AG04450 (cell line): ENCODE measurements around the gene NANOS3. TPM values are rescaled to one million over a fixed set of nuclear protein-coding genes. Genes with fewer than 3 reads are reported as not detected.
A peak's percentile ranks its signal among the peaks of the same experiment; 100 is the strongest.

Experiments used
- CTCF ChIA-PET: fragments of 300-600, 350-600 bp; formaldehyde crosslinking; extraction: SDS; loops from one replicate; lab custom pipeline; 2022; ENCODE audit warnings: antibody characterized with exemption, inconsistent platforms; lab: Charles Lee
- POLR2A ChIA-PET: fragments of 350-600 bp; formaldehyde crosslinking; extraction: SDS; loops from one replicate; lab custom pipeline; 2021; ENCODE audit warnings: antibody characterized with exemption, inconsistent platforms; lab: Yijun Ruan, JAX
- DNase-seq: peaks from one replicate; pipeline ENCODE4 v3.0.0-alpha.2; 2011; ENCODE audit warnings: low read depth, low spot score
- H3K27ac ChIP-seq: one replicate; pipeline ENCODE4 v1.5.1; 2012; ENCODE audit warnings: low read depth, low read length, control low read depth
- H3K27me3 ChIP-seq: one replicate; pipeline ENCODE4 v1.6.0; 2012; ENCODE audit warnings: low read length; ENCODE audit not compliant: control insufficient read depth, insufficient read depth
- H3K4me3 ChIP-seq: 2 replicates; pipeline ENCODE4 v1.5.1; 2011; ENCODE audit warnings: mild to moderate bottlenecking, low read depth, low read length, control low read depth
- H3K9me3 ChIP-seq: 2 replicates; pipeline ENCODE4 v1.5.1; 2012; ENCODE audit warnings: low read length; ENCODE audit not compliant: control insufficient read depth, insufficient read depth
- CTCF ChIP-seq: IDR thresholded peaks from 2 replicates; pipeline ENCODE4 v1.5.1; 2011; ENCODE audit warnings: low read depth, low read length, control low read depth, inconsistent platforms
- polyA plus RNA-seq: library from polyadenylated mRNA; depleted of rRNA; stranded (reverse); fragments of >200 nt; gene quantifications from 2 replicates; pipeline ENCODE4 v1.2.3, GENCODE V29; 2011

Gene NANOS3
- polyA plus RNA-seq, 1 experiment: 0.36 TPM

- POLR2A ChIA-PET: interaction anchor here (0.5 to 1.0 kb wide), 5 partner anchors 19 to 193 kb away, joined by 3 to 4 read pairs (median 3); partner anchors contain the start of genes C19orf53 and ZSWIM4
Measured at GRCh38 chr19:13843104-13843921, 33.6 kb upstream of the NANOS3 start.

GRCh38 chr19:13844130-13844631 lies 32.8 kb upstream of the NANOS3 start:
- Histone ChIP-seq H3K27me3 (no peaks in the 10 kb centered on the region), H3K9me3 (no peaks in the 10 kb centered on the region; the same call in 1 of the 2 replicates), H3K27ac (peak overlapping the region; percentile 21), H3K4me3 (no peak overlapping the region)
- ChIA-PET POLR2A (interaction anchor here (0.5 to 1.0 kb wide), 4 partner anchors 18 to 194 kb away, joined by 3 to 4 read pairs (median 4); partner anchors contain the start of gene C19orf53), CTCF (no interaction called here)
- no peak for DNase-seq
- TF ChIP-seq CTCF: no peak

More at GRCh38 chr19:13843104-13843921, 33.6 kb upstream of the NANOS3 start:
- no peaks in the 10 kb centered on the region for H3K27me3 ChIP-seq
- H3K9me3 ChIP-seq: no peaks in the 10 kb centered on the region; the same call in 1 of the 2 replicates
- no peak for TF ChIP-seq CTCF
- no peak for DNase-seq
- peak overlapping the region; percentile 65 for H3K4me3 ChIP-seq
- H3K27ac ChIP-seq: peak overlapping the region; percentile 82
- CTCF ChIA-PET: no interaction called here

GRCh38 chr19:13846557-13847406 lies 30.2 kb upstream of the NANOS3 start:
- no peak for DNase-seq
- Histone ChIP-seq H3K27ac (peak overlapping the region; percentile 100), H3K27me3 (no peaks in the 10 kb centered on the region), H3K4me3 (peak overlapping the region; percentile 58), H3K9me3 (no peaks in the 10 kb centered on the region; the same call in 1 of the 2 replicates)
- ChIA-PET CTCF (interaction anchor here (0.7 to 1.1 kb wide), 3 partner anchors 15 to 471 kb away, joined by 4 to 8 read pairs (median 5); no protein-coding TSS in a partner anchor), POLR2A (interaction anchor here (1.0 to 3.0 kb wide), 5 partner anchors 7 to 17 kb away, joined by 3 to 8 read pairs (median 7); no protein-coding TSS in a partner anchor)
- no peak for TF ChIP-seq CTCF

GRCh38 chr19:13847407-13848339 lies 29.3 kb upstream of the NANOS3 start:
- POLR2A ChIA-PET: interaction anchor here (1.0 to 3.0 kb wide), 4 partner anchors 8 to 18 kb away, joined by 3 to 8 read pairs (median 8); no protein-coding TSS in a partner anchor
- no peak for TF ChIP-seq CTCF
- Histone ChIP-seq H3K27me3 (no peaks in the 10 kb centered on the region), H3K4me3 (peak overlapping the region; percentile 58), H3K27ac (peak overlapping the region; percentile 100), H3K9me3 (no peaks in the 10 kb centered on the region)
- DNase-seq: peak; percentile 82
- CTCF ChIA-PET: interaction anchor here (0.7 to 1.1 kb wide), 3 partner anchors 14 to 472 kb away, joined by 4 to 5 read pairs (median 4); no protein-coding TSS in a partner anchor
